ENCODE measurements around the gene TSPAN31. TPM values are rescaled to one million over a fixed set of nuclear protein-coding genes. Genes with fewer than 3 reads are reported as not detected.
A peak's percentile ranks its signal among the peaks of the same experiment; 100 is the strongest.

TSPAN31 gene
- total RNA-seq, 2 experiments from 2014 or later = 12.9 to 13.3 TPM

DNA sequence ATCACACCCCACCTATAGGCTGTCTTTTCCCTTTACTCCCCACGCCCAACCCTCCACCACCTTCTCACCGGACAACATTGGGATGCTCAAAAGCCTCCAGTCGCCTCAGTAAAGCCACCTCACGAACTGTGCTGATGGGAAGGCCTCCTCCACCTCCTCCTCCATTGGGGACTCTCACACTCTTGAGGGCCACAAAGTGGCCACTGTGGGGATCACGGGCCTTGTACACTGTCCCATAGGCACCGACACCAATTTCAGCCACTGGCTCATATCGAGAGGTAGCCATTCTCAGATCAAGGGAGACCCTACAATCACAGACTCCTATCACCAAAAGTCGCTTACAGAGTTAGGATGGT lies 6.6 kb downstream of the TSPAN31 start:
- DNase-seq (no peak), ATAC-seq (no peak)
- Mint-ChIP-seq H3K9me3 (ENCODE audit: insufficient read depth) (no peaks in the 10 kb centered on the region), H3K4me1 (ENCODE audit: low read depth) (peaks cover 51% of the 10 kb centered on the region), H3K4me3 (peak overlapping the region; percentile 94), H3K27me3 (ENCODE audit: low read depth) (no peaks in the 10 kb centered on the region), H3K36me3 (ENCODE audit: low read depth) (peaks cover 45% of the 10 kb centered on the region), H3K27ac (peak overlapping the region; percentile 86)
- POLR2A ChIA-PET = interaction anchor here (1.0 kb wide), 1 partner anchor 13 kb away, joined by 3 read pairs; no protein-coding TSS in a partner anchor
- CTCF ChIA-PET = interaction anchor here (0.7 to 1.2 kb wide), 3 partner anchors 10 to 168 kb away, joined by 3 to 5 read pairs (median 3); no protein-coding TSS in a partner anchor

GRCh38 chr12:57751788-57752667 lies 7.2 kb downstream of the TSPAN31 start, which contains the start of gene CDK4:
Gene CDK4, minus strand, starts transcription at chr12:57752310. Its CDS starts 593 bp downstream, at chr12:57751717.
- CTCF ChIA-PET = interaction anchor here (0.7 to 1.2 kb wide), 3 partner anchors 10 to 12 kb away, joined by 3 to 5 read pairs (median 4); no protein-coding TSS in a partner anchor
- peak; percentile 100 for DNase-seq
- Mint-ChIP-seq H3K27ac (peak within 1 kb of the TSS; percentile 86), H3K27me3 (ENCODE audit: low read depth) (no peaks in the 10 kb centered on the region), H3K4me3 (peak within 1 kb of the TSS; percentile 94), H3K4me1 (ENCODE audit: low read depth) (peaks cover 53% of the 10 kb centered on the region), H3K36me3 (ENCODE audit: low read depth) (peaks cover 42% of the 10 kb centered on the region), H3K9me3 (ENCODE audit: insufficient read depth) (no peaks in the 10 kb centered on the region)
- peak; percentile 78 for ATAC-seq
- POLR2A ChIA-PET = interaction anchor here (1.0 kb wide), 2 partner anchors 10 to 13 kb away, joined by 3 to 4 read pairs; no protein-coding TSS in a partner anchor

DNA sequence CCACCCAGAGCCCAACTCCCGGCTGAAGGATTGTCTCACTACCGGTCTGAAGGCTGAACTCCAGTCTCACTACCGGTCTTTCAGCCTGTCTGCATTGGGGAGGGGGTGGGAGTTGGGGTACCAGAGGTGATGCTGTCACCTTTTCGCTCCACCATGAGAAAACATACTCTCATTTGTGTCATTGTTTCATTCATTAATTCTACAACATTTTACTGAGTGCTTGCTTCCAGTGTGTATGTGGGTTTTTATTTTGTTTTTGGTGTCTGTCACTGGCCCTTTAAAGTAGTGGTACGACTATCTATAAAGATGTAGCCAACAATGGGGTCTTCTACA lies 7.8 kb downstream of the TSPAN31 start:
- ATAC-seq = no peak
- H3K9me3 Mint-ChIP-seq (ENCODE audit: insufficient read depth) = no peaks in the 10 kb centered on the region
- H3K4me1 Mint-ChIP-seq (ENCODE audit: low read depth) = peaks cover 54% of the 10 kb centered on the region
- DNase-seq = no peak
- peak overlapping the region; percentile 86 for H3K27ac Mint-ChIP-seq
- peaks cover 39% of the 10 kb centered on the region for H3K36me3 Mint-ChIP-seq (ENCODE audit: low read depth)
- H3K27me3 Mint-ChIP-seq (ENCODE audit: low read depth) = no peaks in the 10 kb centered on the region
- ChIA-PET CTCF (interaction anchor here (0.7 to 1.2 kb wide), 2 partner anchors 10 to 11 kb away, joined by 4 to 5 read pairs; no protein-coding TSS in a partner anchor), POLR2A (interaction anchor here (1.0 kb wide), 2 partner anchors 11 to 12 kb away, joined by 3 to 4 read pairs; no protein-coding TSS in a partner anchor)
- peak overlapping the region; percentile 94 for H3K4me3 Mint-ChIP-seq

DNA sequence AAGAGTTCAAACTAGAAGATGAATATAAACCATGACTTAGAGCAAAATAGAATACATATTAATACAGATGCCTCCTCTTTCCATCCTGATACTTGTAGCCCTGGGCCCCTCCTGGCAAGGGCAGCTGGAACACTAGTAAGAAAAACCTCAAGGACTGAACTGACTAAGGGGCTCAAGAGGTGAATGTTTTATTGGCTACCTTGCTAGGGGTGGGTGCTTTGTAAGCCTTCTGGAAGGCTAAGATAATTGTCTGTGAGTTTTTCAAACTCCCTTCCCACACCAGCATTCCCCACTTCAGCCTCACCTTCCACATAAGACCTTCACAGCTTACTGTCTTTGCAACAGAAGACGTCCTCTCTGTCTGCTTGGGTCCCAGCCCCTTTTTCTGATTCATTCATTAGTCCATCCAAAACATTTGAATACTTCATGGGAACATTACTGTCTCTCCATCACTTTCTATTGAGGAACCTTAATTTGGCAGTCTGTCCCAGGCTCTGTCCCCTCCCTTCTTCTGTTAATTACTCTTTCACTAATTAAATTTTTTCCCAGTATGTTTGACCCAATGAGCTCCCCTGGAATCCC lies 9.0 kb downstream of the TSPAN31 start:
- peaks cover 54% of the 10 kb centered on the region for H3K4me1 Mint-ChIP-seq (ENCODE audit: low read depth)

DNA sequence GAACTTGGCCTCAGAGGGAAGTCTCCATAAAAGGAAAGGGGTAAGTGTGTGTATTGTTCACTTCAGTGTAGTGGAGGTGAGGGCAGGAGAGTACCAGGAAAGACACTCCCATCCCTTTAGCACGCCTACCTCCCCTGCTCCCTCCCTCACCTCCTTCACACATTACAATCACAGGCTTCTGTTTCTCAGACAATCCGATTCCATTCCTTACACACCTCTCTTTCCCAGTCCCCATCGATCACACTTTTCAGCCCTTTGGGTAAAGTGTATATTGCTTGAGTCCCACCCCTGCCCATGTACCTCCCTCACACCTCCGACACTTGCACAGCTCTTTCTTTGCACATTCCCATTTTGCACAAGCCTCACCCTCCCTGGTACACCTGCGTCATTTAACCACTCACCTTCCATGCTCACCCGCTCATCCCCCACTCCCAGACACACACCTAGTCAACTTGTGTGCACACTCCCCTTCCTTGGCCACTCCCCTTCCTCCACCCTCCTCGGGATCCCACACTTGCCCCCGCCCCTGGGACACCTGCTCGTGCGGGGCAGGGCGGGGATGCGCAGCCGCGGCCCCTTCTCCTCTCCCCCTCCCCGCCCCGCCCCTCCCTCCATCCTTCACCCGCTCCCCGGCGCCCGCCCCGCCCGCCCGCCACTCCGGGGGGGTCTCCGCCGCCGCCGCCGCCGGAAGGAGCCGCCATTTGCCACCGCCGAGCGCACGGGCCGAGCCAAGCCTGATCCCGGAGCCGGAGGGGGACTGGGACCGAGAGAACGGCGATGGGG lies 9.8 kb downstream of the TSPAN31 start, which contains the start of gene MARCHF9:
Gene MARCHF9, plus strand, starts transcription at position 693 of the 783 bp plus-strand sequence. CDS start 426 bp downstream, outside the sequence.
- POLR2A ChIA-PET = no interaction called here
- H3K4me3 Mint-ChIP-seq = peak within 1 kb of the TSS; percentile 80
- CTCF ChIA-PET = interaction anchor here (0.9 to 3.0 kb wide), 7 partner anchors 9 to 150 kb away, joined by 3 to 72 read pairs (median 4); partner anchors contain the start of genes CYP27B1, TSFM and TSPAN31

More for the DNA sequence above, 9.0 kb downstream of the TSPAN31 start:
- no peaks in the 10 kb centered on the region for H3K9me3 Mint-ChIP-seq (ENCODE audit: insufficient read depth)
- H3K27ac Mint-ChIP-seq = peak overlapping the region; percentile 81
- no peak for DNase-seq
- no peaks in the 10 kb centered on the region for H3K27me3 Mint-ChIP-seq (ENCODE audit: low read depth)
- CTCF ChIA-PET = interaction anchor here (0.9 to 1.4 kb wide), 5 partner anchors 9 to 29 kb away, joined by 3 to 5 read pairs (median 3); partner anchors contain the start of genes TSFM and TSPAN31
- no peak for ATAC-seq
- POLR2A ChIA-PET = no interaction called here
- peaks cover 34% of the 10 kb centered on the region for H3K36me3 Mint-ChIP-seq (ENCODE audit: low read depth)
- H3K4me3 Mint-ChIP-seq = peak overlapping the region; percentile 80

DNA sequence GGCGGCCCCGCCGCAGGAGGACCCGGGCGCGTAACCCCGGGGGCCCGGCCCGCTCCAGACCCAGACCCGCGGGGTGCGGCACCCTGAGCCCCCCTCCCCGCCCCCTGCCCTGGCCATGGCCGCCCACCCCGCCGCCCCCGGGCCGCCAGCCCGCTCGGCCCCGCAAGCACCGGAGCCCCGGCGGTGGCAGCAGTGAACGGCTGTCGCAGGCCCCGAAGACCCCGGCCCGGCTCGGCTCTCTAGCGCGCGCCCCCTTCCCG lies 10.3 kb downstream of the TSPAN31 start:
- no peak for DNase-seq
- peak overlapping the region; percentile 24 for H3K4me3 Mint-ChIP-seq
- H3K4me1 Mint-ChIP-seq (ENCODE audit: low read depth) = peaks cover 54% of the 10 kb centered on the region
- H3K9me3 Mint-ChIP-seq (ENCODE audit: insufficient read depth) = no peaks in the 10 kb centered on the region
- POLR2A ChIA-PET = no interaction called here
- no peak overlapping the region for H3K27ac Mint-ChIP-seq
- peaks cover 29% of the 10 kb centered on the region for H3K36me3 Mint-ChIP-seq (ENCODE audit: low read depth)
- no peak for ATAC-seq
- CTCF ChIA-PET = interaction anchor here (2.6 to 3.0 kb wide), 2 partner anchors 12 to 149 kb away, joined by 46 to 72 read pairs; partner anchors contain the start of gene CYP27B1
- no peaks in the 10 kb centered on the region for H3K27me3 Mint-ChIP-seq (ENCODE audit: low read depth)

More for the DNA sequence above, 9.8 kb downstream of the TSPAN31 start, which contains the start of gene MARCHF9:
- DNase-seq (peak; percentile 90), ATAC-seq (peak; percentile 46)
- H3K9me3 Mint-ChIP-seq (ENCODE audit: insufficient read depth) = no peaks in the 10 kb centered on the region
- no peaks in the 10 kb centered on the region for H3K27me3 Mint-ChIP-seq (ENCODE audit: low read depth)
- H3K36me3 Mint-ChIP-seq (ENCODE audit: low read depth) = peaks cover 30% of the 10 kb centered on the region
- H3K4me1 Mint-ChIP-seq (ENCODE audit: low read depth) = peaks cover 54% of the 10 kb centered on the region
- H3K27ac Mint-ChIP-seq = peak within 1 kb of the TSS; percentile 81

GRCh38 chr12:57755454-57756372 lies 10.9 kb downstream of the TSPAN31 start:
- no peaks in the 10 kb centered on the region for H3K9me3 Mint-ChIP-seq (ENCODE audit: insufficient read depth)
- ATAC-seq (no peak), DNase-seq (peak; percentile 48)
- no peaks in the 10 kb centered on the region for H3K27me3 Mint-ChIP-seq (ENCODE audit: low read depth)
- H3K4me3 Mint-ChIP-seq = peak overlapping the region; percentile 79
- H3K36me3 Mint-ChIP-seq (ENCODE audit: low read depth) = peaks cover 23% of the 10 kb centered on the region
- CTCF ChIA-PET = interaction anchor here (0.8 to 3.0 kb wide), 25 partner anchors 11 to 297 kb away, joined by 3 to 72 read pairs (median 7); partner anchors contain the start of genes CYP27B1, EEF1AKMT3, METTL1 and TSPAN31
- peaks cover 48% of the 10 kb centered on the region for H3K4me1 Mint-ChIP-seq (ENCODE audit: low read depth)
- H3K27ac Mint-ChIP-seq = peak overlapping the region; percentile 54
- POLR2A ChIA-PET = interaction anchor here (0.5 to 1.2 kb wide), 4 partner anchors 11 to 236 kb away, joined by 3 to 6 read pairs (median 4); partner anchors contain the start of genes CYP27B1, DDIT3, EEF1AKMT3 and METTL1

DNA sequence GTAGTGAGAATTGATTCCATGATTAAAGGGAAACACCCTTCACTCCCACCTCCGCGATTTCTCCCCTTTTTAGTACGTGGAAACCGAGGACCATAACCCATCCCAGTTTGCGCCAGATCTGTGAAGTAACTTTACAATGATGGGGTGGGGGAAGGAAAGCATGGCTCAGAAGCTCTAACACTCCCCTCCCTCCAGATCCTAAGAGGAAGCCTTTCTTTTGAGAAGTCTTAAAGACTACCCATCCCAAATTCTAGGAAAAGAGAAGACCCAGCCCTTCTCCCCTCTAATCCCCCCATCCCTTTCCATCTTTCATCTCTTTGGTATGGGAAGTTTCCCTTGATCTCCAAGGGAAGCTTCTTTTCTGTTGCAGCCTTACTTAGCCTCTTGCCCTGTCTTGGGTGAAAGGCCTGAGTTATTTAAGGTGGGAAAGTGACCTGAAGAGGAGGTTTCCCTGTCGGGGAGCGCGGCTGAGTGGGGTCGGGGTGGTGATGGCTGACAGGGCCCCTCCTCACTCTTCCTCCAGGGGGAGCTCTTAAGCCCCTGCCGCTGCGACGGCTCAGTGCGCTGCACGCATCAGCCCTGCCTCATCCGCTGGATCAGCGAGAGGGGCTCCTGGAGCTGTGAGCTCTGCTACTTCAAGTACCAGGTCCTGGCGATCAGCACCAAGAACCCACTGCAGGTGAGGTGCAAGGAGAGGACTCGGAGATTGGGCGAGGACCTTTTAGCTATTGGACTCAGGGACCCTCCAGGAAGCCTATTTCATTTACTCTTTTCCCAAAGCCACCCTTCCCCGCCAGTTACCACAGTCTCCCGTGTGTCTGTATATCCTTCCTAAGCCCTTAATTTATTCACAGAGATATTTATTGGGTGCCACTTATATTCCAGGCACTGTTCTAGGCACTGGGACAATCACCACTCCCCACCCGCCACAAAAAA lies 11.8 kb downstream of the TSPAN31 start:
- Mint-ChIP-seq H3K4me1 (ENCODE audit: low read depth) (peaks cover 40% of the 10 kb centered on the region), H3K27me3 (ENCODE audit: low read depth) (no peaks in the 10 kb centered on the region), H3K9me3 (ENCODE audit: insufficient read depth) (no peaks in the 10 kb centered on the region), H3K4me3 (peak overlapping the region; percentile 79), H3K27ac (peak overlapping the region; percentile 54), H3K36me3 (ENCODE audit: low read depth) (peaks cover 14% of the 10 kb centered on the region)
- peak; percentile 24 for ATAC-seq
- ChIA-PET POLR2A (interaction anchor here (0.5 to 1.2 kb wide), 5 partner anchors 10 to 63 kb away, joined by 3 to 6 read pairs (median 4); partner anchors contain the start of genes CYP27B1, EEF1AKMT3 and METTL1), CTCF (interaction anchor here (0.8 to 3.0 kb wide), 34 partner anchors 9 to 298 kb away, joined by 3 to 72 read pairs (median 5); partner anchors contain the start of genes CYP27B1, EEF1AKMT3, METTL1 and PIP4K2C)
- DNase-seq = peak; percentile 81

GRCh38 chr12:57757771-57758170 lies 12.9 kb downstream of the TSPAN31 start:
- no peaks in the 10 kb centered on the region for H3K9me3 Mint-ChIP-seq (ENCODE audit: insufficient read depth)
- no peak overlapping the region for H3K27ac Mint-ChIP-seq
- CTCF ChIA-PET = interaction anchor here (1.1 to 3.0 kb wide), 6 partner anchors 9 to 167 kb away, joined by 3 to 72 read pairs (median 8); partner anchors contain the start of genes CYP27B1, EEF1AKMT3, METTL1 and PIP4K2C
- POLR2A ChIA-PET = no interaction called here
- H3K36me3 Mint-ChIP-seq (ENCODE audit: low read depth) = peaks cover 12% of the 10 kb centered on the region
- DNase-seq = no peak
- no peak for ATAC-seq
- peaks cover 35% of the 10 kb centered on the region for H3K4me1 Mint-ChIP-seq (ENCODE audit: low read depth)
- no peaks in the 10 kb centered on the region for H3K27me3 Mint-ChIP-seq (ENCODE audit: low read depth)
- no peak overlapping the region for H3K4me3 Mint-ChIP-seq
